SIG-M5 treated with dmso at 0.1 percent for 504 hours (cell line): Measurements from ENCODE around the gene SHH.
A peak's percentile ranks its signal among the peaks of the same experiment; 100 is the strongest.

Source experiments
- DNase-seq: peaks from one replicate; lab custom pipeline; 2025; ENCODE audit not compliant: unreplicated experiment; lab: John Stamatoyannopoulos, UW

SHH gene

GRCh38 chr7:155794196-155794595, 18.1 kb downstream of the SHH start:
- DNase-seq: no peak

- no peak for DNase-seq
These were observed 18.5 kb downstream of the SHH start for GRCh38 chr7:155793720-155794119.

GRCh38 chr7:155792999-155793560, 19.2 kb downstream of the SHH start:
- no peak for DNase-seq

GRCh38 chr7:155792315-155792960, 19.8 kb downstream of the SHH start:
- no peak for DNase-seq

- DNase-seq: no peak
These were observed 20.4 kb downstream of the SHH start for GRCh38 chr7:155791836-155792235.

GRCh38 chr7:155791214-155791737, 21.0 kb downstream of the SHH start:
- no peak for DNase-seq

- DNase-seq: no peak
These were observed 21.6 kb downstream of the SHH start for GRCh38 chr7:155790666-155791065.

GRCh38 chr7:155789001-155789725, 23.1 kb downstream of the SHH start:
- DNase-seq: no peak

- DNase-seq: no peak
These were observed 23.7 kb downstream of the SHH start for GRCh38 chr7:155788616-155789000.

GRCh38 chr7:155787171-155787851, 25.0 kb downstream of the SHH start:
- DNase-seq: peak; percentile 28

GRCh38 chr7:155786491-155786890, 25.8 kb downstream of the SHH start:
- no peak for DNase-seq

GRCh38 chr7:155785536-155785935, 26.7 kb downstream of the SHH start:
- no peak for DNase-seq

- no peak for DNase-seq
These were observed 29.8 kb downstream of the SHH start for GRCh38 chr7:155782466-155782865.

GRCh38 chr7:155781433-155781832, 30.8 kb downstream of the SHH start:
- DNase-seq: no peak

GRCh38 chr7:155780884-155781283, 31.4 kb downstream of the SHH start:
- no peak for DNase-seq

- DNase-seq: no peak
These were observed 33.9 kb downstream of the SHH start for GRCh38 chr7:155778349-155778748.

- no peak for DNase-seq
These were observed 35.7 kb downstream of the SHH start for GRCh38 chr7:155776606-155777005.

GRCh38 chr7:155775691-155776090, 36.6 kb downstream of the SHH start:
- DNase-seq: no peak

GRCh38 chr7:155774947-155775346, 37.3 kb downstream of the SHH start:
- no peak for DNase-seq

GRCh38 chr7:155773531-155773930, 38.7 kb downstream of the SHH start:
- no peak for DNase-seq

- no peak for DNase-seq
These were observed 42.0 kb downstream of the SHH start for GRCh38 chr7:155770241-155770640.

- no peak for DNase-seq
These were observed 42.6 kb downstream of the SHH start for GRCh38 chr7:155769701-155770100.
